ENCODE results near the gene PTP4A2.

- TF ChIP-seq CTCF (IDR thresholded peaks at IDR 0.05) (no peak), POLR2A (IDR thresholded peaks at IDR 0.05) (no peak), POLR2AphosphoS5 (IDR thresholded peaks at IDR 0.05) (no peak)
Measured at GRCh38 chr1:31981456-31981839, 43.3 kb upstream of the PTP4A2 start.

All from breast epithelium (tissue), 3 donors.